Osteoblast (primary cell): ENCODE measurements around the gene FLCN. TPM values are rescaled to one million over a fixed set of nuclear protein-coding genes. Genes with fewer than 3 reads are reported as not detected.

Source experiments
- DNase-seq: peaks from one replicate; pipeline ENCODE4 v3.0.0; 2011; ENCODE audit warnings: low spot score, mixed read lengths; ENCODE audit not compliant: insufficient read length; ENCODE audit errors: missing footprints
- H2AFZ ChIP-seq: 2 replicates; pipeline ENCODE4 v1.6.0; 2011; ENCODE audit warnings: mild to moderate bottlenecking, low read length
- H3K27ac ChIP-seq: 2 replicates; pipeline ENCODE4 v1.5.1; 2011; ENCODE audit warnings: mild to moderate bottlenecking, low read depth, low read length, moderate library complexity
- H3K27me3 ChIP-seq: 2 replicates; pipeline ENCODE4 v1.6.0; 2012; ENCODE audit warnings: mild to moderate bottlenecking, control low read depth, inconsistent platforms, low read length, moderate library complexity; ENCODE audit not compliant: insufficient read depth
- H3K36me3 ChIP-seq: 2 replicates; pipeline ENCODE4 v1.5.1; 2011; ENCODE audit warnings: mild to moderate bottlenecking, low read length, control low read depth, moderate library complexity; ENCODE audit not compliant: insufficient read depth
- H3K4me1 ChIP-seq: 2 replicates; pipeline ENCODE4 v1.5.1; 2011; ENCODE audit warnings: mild to moderate bottlenecking, low read length, control low read depth, moderate library complexity; ENCODE audit not compliant: insufficient read depth
- H3K4me2 ChIP-seq: 2 replicates; pipeline ENCODE4 v1.6.0; 2011; ENCODE audit warnings: mild to moderate bottlenecking, low read length; ENCODE audit not compliant: insufficient read depth
- H3K4me3 ChIP-seq: fragments of 200-600 bp; sonication (generic); 3 replicates; pipeline ENCODE4 v1.5.1; 2012; ENCODE audit warnings: mild to moderate bottlenecking, low read length, inconsistent platforms; ENCODE audit not compliant: insufficient read depth
- H3K79me2 ChIP-seq: 2 replicates; pipeline ENCODE4 v1.6.0; 2012; ENCODE audit warnings: mild to moderate bottlenecking, low read length, control low read depth, inconsistent platforms; ENCODE audit not compliant: insufficient read depth
- H3K9me3 ChIP-seq: 2 replicates; pipeline ENCODE4 v1.5.1; 2011; ENCODE audit warnings: low read depth, low read length, control low read depth
- H4K20me1 ChIP-seq: 2 replicates; pipeline ENCODE4 v1.6.0; 2012; ENCODE audit warnings: mild to moderate bottlenecking, low read length, control low read depth; ENCODE audit not compliant: insufficient read depth
- total RNA-seq: library from RNA; depleted of rRNA; stranded (reverse); fragments of >200 nt; gene quantifications from 2 replicates; pipeline ENCODE4 v1.2.3, GENCODE V29; 2012
- TF ChIP-seq, protein P1 (sequence below): IDR thresholded peaks from 2 replicates; pipeline ENCODE4 v1.5.1; 2011; ENCODE audit warnings: mild to moderate bottlenecking, low read depth, low read length, moderate library complexity; ENCODE audit errors: extremely low read depth

The FLCN gene, protein sequence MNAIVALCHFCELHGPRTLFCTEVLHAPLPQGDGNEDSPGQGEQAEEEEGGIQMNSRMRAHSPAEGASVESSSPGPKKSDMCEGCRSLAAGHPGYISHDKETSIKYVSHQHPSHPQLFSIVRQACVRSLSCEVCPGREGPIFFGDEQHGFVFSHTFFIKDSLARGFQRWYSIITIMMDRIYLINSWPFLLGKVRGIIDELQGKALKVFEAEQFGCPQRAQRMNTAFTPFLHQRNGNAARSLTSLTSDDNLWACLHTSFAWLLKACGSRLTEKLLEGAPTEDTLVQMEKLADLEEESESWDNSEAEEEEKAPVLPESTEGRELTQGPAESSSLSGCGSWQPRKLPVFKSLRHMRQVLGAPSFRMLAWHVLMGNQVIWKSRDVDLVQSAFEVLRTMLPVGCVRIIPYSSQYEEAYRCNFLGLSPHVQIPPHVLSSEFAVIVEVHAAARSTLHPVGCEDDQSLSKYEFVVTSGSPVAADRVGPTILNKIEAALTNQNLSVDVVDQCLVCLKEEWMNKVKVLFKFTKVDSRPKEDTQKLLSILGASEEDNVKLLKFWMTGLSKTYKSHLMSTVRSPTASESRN
- 104 and 174 TPM in 2 replicates for total RNA-seq

DNA sequence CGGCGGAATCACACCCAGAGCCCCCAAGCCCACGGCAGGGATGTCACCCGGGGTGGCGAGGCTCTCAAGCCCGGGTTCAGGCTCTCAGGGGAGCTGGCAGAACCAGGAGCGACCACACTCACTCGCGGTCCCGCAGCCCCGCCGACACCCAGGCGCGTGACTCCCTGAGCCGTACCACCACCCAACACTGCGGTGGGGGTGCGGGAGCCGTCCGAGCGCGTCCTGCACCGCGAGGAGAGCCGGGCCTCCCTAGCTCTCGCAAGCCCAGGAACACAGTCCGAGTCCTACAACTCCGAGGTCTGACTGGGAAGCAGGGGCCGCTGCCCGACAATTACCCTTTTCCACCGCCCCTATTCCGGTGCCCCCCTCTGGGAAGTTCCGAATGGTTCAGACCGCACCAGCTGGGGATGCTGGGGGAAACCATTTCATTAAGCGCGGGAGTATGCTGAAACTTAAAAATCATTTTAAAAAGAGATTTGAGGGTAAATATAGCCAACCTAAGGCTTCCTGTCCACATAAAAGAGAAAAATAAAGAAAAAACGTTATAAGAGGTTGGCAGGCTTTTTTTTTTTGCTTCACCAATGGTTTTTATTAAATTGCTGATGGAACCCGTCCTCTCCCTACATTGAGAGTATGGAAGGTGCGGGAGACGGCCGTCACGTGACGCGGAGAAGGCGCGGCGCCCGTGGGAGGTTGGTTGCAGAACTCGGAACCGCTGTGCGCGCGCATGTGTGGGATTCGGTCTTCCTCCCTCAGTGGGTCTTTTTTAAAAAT, at the start of gene FLCN:
FLCN (minus strand) TSS at position 143 of the 774 bp plus-strand sequence. CDS start 9,031 bp downstream, outside the sequence.
- Histone ChIP-seq H4K20me1 (peaks cover 20% of the 10 kb centered on the region), H3K36me3 (peaks cover 8% of the 10 kb centered on the region), H3K27ac (peak within 1 kb of the TSS; percentile 100), H3K4me1 (peaks cover 17% of the 10 kb centered on the region), H3K9me3 (no peaks in the 10 kb centered on the region), H3K79me2 (peaks cover 47% of the 10 kb centered on the region), H3K27me3 (no peaks in the 10 kb centered on the region), H3K4me2 (peak within 1 kb of the TSS; percentile 95), H3K4me3 (peak within 1 kb of the TSS; percentile 98), H2AFZ (peak within 1 kb of the TSS; percentile 100)
- TF ChIP-seq, protein P1, sequence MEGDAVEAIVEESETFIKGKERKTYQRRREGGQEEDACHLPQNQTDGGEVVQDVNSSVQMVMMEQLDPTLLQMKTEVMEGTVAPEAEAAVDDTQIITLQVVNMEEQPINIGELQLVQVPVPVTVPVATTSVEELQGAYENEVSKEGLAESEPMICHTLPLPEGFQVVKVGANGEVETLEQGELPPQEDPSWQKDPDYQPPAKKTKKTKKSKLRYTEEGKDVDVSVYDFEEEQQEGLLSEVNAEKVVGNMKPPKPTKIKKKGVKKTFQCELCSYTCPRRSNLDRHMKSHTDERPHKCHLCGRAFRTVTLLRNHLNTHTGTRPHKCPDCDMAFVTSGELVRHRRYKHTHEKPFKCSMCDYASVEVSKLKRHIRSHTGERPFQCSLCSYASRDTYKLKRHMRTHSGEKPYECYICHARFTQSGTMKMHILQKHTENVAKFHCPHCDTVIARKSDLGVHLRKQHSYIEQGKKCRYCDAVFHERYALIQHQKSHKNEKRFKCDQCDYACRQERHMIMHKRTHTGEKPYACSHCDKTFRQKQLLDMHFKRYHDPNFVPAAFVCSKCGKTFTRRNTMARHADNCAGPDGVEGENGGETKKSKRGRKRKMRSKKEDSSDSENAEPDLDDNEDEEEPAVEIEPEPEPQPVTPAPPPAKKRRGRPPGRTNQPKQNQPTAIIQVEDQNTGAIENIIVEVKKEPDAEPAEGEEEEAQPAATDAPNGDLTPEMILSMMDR = no peak
- DNase-seq = peak; percentile 96

DNA sequence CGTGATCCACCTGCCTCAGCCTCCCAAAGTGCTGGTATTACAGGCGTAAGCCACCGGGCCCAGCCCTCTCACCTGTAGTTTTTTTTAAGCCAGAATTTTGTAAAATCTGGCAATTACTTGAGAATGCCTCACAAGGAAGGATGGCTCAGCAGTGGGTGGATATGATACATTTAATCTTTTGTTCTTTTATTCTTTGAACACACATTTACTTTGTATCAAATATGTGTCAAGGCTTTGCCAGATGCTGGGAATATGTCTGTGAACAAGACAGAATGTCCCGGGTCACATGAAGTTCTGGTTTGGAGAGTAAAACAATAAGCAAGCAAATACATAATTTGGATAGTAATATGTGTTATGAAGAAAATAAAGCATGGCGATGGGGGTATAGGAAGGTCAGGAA, 49.0 kb upstream of the FLCN start:
- Histone ChIP-seq H3K9me3 (no peaks in the 10 kb centered on the region), H4K20me1 (no peaks in the 10 kb centered on the region), H3K4me1 (peaks cover 5% of the 10 kb centered on the region), H2AFZ (no peak overlapping the region), H3K79me2 (no peaks in the 10 kb centered on the region), H3K4me2 (no peak overlapping the region), H3K36me3 (no peaks in the 10 kb centered on the region), H3K27me3 (peaks cover 4% of the 10 kb centered on the region), H3K27ac (no peak overlapping the region), H3K4me3 (no peak overlapping the region)
- no peak for DNase-seq
- TF ChIP-seq, protein P1 = no peak

DNA sequence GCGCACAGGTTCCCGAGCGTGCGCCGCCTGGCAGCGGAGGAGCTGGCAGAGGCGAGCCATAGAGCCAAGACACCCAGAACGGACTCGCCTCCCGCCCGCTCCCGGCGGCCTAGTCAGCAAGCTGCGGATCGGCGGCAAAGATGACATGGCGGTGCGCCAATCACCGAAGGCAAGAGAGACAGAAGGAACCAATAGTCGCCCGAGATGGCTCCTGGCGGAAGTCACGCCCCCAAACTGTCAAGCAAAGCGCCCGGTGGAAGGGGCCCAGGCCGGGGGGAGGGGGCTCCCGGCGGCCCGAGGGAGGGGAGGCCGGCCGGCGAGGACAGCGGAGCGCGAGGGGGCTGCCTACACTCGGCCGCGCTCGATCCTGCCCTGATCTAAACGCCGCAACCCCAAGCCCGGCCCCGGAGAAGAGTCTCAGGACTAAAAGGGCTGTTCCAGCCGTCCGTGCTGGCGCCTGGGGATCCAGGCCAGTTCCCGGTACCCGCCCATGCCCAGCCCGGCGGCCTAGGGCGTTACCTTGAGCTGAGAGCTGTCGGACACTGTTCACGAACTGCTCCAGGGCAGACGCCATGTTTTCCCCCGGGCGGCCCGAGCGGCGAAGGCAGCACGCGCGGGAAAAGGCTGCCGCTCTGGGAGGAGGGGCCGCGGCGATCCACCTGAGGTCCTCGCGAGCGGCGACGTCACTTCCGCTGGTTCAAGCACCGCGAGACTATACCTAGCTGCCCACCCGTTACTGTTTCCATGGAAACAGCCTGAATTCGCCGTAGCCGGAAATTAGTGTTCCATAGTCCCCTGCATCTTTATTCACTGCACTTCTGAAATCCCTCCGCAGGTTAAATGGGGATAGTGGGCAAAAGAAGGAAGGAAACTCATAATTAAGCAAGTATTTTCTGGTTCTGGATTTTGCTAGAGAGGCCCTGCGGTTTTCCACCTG, 43.9 kb upstream of the FLCN start, which contains the start of gene COPS3:
COPS3 (minus strand) TSS at position 634 of the 937 bp plus-strand sequence; CDS start at position 574, 60 bp downstream.
- Histone ChIP-seq H3K79me2 (peaks cover 45% of the 10 kb centered on the region), H3K4me1 (peaks cover 15% of the 10 kb centered on the region), H3K4me3 (peak within 1 kb of the TSS; percentile 98), H3K9me3 (no peaks in the 10 kb centered on the region), H3K4me2 (peak within 1 kb of the TSS; percentile 97), H3K36me3 (peaks cover 6% of the 10 kb centered on the region), H3K27me3 (no peaks in the 10 kb centered on the region), H3K27ac (peak within 1 kb of the TSS; percentile 79), H4K20me1 (peaks cover 34% of the 10 kb centered on the region), H2AFZ (peak within 1 kb of the TSS; percentile 96)
- TF ChIP-seq, protein P1 = no peak
- peak; percentile 98 for DNase-seq
